GM18909 (cell line): ENCODE results near the gene AMPD3.

Experiments
- ATAC-seq: cut with Tn5 transposase; IDR thresholded peaks from one replicate; pipeline ENCODE4 v1.9.1; 2021; ENCODE audit warnings: mild to moderate bottlenecking; ENCODE audit not compliant: unreplicated experiment, poor library complexity

AMPD3 gene

GRCh38 chr11:10459029-10459970 is 4.2 kb downstream of the AMPD3 start:
- ATAC-seq = peak; percentile 65

- no peak for ATAC-seq
Measured at GRCh38 chr11:10460611-10461275, 5.7 kb downstream of the AMPD3 start.

GRCh38 chr11:10461276-10461790 is 6.3 kb downstream of the AMPD3 start:
- ATAC-seq = no peak

- no peak for ATAC-seq
Measured at GRCh38 chr11:10462746-10463300, 7.8 kb downstream of the AMPD3 start.

GRCh38 chr11:10473371-10473770 is 18.3 kb downstream of the AMPD3 start:
- ATAC-seq = no peak

- ATAC-seq = no peak
Measured at GRCh38 chr11:10474551-10474950, 19.5 kb downstream of the AMPD3 start.

GRCh38 chr11:10476342-10476741 is 21.3 kb downstream of the AMPD3 start:
- ATAC-seq = no peak

GRCh38 chr11:10476927-10477689 is 22.0 kb downstream of the AMPD3 start:
- ATAC-seq = no peak

GRCh38 chr11:10477690-10478046 is 22.6 kb downstream of the AMPD3 start:
- ATAC-seq = no peak

GRCh38 chr11:10478066-10478465 is 23.0 kb downstream of the AMPD3 start:
- no peak for ATAC-seq

- ATAC-seq = no peak
Measured at GRCh38 chr11:10478574-10479550, 23.8 kb downstream of the AMPD3 start.

GRCh38 chr11:10480026-10480425 is 25.0 kb downstream of the AMPD3 start:
- ATAC-seq = no peak

- no peak for ATAC-seq
Measured at GRCh38 chr11:10480760-10481159, 25.7 kb downstream of the AMPD3 start.

GRCh38 chr11:10481560-10482349 is 26.7 kb downstream of the AMPD3 start:
- no peak for ATAC-seq

- ATAC-seq = no peak
Measured at GRCh38 chr11:10483174-10483573, 28.1 kb downstream of the AMPD3 start.

GRCh38 chr11:10483584-10483983 is 28.5 kb downstream of the AMPD3 start:
- no peak for ATAC-seq

GRCh38 chr11:10484461-10485180 is 29.6 kb downstream of the AMPD3 start:
- ATAC-seq = no peak

- ATAC-seq = no peak
Measured at GRCh38 chr11:10485646-10486045, 30.6 kb downstream of the AMPD3 start.
